ENCODE data around the gene OR1F1.
"Not testable (repeated sequence)": the region's sequence is repeated elsewhere in the genome, so short reads cannot be mapped to it uniquely, and the experiment has no call there.

Gene OR1F1

DNA sequence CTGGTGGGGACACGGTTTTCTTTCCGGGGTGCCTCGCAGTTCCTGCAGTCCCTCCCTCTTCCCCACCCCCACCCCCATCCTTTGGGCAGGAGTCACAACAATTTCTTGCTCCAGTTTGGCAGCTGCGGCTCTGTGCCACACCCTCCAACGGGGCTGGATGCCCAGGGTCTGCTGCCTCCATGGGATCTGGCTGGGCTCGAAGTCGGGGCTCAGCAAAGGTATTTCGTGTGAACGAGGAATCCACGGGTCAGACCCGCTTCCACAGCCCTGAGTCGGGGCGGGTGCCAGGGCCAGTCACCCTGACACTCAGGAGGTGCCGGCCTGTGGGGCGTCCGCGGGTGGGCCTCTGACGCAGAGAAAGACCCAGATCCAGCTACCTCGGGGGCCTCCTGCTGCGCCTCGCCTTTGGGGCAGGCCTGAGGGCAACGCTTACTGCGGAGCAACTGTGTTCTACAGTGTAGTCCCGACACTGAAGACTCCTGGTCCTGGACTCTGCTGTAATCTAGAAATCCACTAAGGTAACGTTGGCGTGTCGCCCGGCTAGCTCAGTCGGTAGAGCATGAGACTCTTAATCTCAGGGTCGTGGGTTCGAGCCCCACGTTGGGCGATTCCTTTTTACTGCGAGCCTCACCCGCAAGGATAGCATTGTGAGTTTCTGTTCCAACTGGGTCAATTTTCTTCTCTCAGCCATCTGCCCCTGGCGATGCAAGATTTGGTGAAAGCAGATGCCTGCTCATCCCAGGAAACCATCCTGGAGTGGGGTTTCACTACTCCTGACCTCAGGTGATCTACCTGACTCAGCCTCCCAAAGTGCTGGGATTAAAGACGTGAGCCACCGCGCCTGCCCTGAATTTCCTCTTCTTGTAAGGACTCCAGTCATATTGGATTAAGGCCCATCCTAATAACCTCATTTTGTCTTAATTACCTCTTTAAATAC is 12.6 kb upstream of the OR1F1 start:
- DNase-seq = no peak

DNA sequence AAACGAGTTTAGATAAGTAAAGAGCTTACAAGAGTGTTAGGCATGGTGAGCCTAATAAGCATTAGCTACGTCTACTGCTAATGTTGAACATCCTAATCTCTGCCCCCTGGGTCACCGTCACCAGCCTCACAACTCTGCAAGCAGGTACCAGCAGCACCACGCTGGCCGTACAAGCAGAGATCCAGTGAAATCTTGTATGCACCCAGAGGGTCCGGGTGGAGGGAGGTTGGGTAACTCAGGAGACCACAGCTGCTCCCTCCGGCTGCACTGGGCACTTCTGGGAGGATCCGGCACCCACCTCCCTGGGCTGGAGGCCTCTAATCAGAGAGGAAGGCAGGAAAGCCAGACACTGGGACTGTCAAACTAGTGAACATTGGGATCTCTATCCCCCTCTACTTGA is 8.4 kb upstream of the OR1F1 start:
- DNase-seq = no peak

DNA sequence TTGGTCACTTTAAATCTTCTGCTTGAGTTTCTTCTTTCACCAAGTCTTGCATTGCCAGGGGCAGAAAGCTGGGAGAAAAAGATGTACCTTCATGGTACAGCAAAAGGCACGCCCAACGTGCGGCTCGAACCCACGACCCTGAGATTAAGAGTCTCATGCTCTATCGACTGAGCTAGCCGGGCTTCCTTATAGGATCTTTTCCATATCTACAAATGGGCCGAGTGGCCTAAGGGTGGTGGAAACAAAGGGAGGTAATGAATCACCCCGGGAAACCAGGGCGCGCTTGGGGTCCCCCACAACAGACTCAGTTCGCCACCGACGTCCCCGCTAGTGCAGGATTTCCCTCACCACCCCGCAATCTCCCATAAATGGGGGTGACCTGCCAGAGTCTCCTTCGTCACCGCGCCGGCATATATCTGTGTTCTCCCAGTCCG is 7.5 kb upstream of the OR1F1 start:
- no peak for DNase-seq

DNA sequence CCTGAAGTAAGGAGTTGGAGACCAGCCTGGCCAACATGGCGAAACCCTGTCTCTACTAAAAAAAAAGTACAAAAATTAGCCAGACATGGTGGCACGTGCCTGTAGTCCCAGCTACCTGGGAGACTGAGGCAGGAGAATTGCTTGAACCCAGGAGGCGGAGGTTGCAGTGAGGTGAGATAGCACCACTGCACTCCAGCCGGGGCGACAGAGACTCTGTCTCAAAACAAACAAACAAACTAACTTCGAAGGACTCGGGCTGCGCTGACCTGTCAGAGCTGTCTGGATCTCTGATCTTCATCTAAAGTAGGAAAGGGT is 5.8 kb upstream of the OR1F1 start:
- not testable (repeated sequence) for DNase-seq

DNA sequence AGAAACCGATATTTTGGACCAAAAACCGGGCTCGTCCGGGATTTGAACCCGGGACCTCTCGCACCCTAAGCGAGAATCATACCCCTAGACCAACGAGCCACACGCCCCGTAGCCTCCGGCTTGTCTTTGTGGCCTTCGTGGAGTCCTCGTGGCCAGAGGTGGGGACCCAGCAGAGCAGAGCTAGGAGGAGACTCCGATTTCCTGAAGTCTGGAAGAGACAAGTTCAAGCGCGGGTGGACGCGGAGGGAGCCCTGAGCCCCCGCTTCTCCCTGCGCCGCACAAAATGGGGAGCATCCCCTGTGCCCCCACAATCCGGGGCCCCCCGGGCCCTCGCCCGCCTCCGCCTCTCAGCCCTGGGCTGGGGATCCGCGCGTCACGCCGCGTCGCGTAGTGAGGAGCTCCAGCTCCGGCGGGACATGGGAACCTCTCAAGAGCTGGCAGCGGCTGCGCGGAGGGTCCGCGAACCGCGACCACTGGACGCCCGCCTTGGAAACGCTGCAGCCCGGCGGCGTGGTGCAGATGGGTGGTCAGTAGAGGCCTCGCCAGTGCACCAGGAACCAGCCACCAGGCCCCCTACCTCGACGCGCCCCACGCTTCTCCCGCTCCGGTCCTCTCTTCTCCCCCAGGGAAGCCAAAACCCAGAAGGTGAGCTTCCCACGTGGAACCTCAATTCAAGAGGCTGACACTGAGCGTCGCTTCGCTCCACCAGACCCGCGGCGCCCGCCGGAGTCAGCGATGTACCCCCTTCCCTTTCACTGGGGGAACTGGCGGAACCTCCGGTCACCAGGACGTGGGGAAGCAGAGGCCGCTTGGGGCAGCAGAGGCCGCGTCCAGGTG is 5.2 kb upstream of the OR1F1 start:
- no peak for DNase-seq

DNA sequence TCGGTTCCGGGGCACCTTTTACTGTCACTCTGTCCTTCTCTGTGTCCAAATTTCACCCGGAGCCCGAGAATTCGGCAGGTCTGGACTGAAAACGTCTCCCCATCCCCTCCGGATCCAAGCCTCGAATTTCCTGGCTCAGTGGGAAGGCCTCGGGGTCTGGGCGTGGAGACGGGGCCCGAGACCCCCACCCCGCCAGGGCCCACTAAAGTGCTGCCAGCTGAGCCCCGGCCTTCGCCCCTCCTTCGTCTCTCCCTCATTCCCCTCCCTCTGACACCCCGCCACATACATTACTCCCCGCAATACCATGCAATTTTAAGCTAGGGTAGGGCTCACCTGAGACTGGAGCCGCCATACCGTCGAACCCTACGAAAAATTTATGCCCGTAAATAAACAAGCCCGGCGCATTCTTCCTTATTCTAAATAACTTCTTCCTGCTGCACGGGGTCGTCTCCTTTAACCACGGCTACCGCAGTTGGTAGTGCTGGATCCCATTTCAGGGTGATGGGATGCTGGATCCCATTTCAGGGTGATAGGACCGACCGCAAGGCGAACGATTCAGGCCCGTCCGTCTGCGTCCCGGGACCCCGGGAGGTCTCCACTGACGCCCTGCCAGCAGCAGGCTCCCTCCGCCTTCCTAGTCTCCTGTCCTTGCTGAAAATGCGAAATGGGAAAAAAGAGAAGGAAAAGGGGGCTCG is 4.4 kb upstream of the OR1F1 start:
- no peak for DNase-seq

DNA sequence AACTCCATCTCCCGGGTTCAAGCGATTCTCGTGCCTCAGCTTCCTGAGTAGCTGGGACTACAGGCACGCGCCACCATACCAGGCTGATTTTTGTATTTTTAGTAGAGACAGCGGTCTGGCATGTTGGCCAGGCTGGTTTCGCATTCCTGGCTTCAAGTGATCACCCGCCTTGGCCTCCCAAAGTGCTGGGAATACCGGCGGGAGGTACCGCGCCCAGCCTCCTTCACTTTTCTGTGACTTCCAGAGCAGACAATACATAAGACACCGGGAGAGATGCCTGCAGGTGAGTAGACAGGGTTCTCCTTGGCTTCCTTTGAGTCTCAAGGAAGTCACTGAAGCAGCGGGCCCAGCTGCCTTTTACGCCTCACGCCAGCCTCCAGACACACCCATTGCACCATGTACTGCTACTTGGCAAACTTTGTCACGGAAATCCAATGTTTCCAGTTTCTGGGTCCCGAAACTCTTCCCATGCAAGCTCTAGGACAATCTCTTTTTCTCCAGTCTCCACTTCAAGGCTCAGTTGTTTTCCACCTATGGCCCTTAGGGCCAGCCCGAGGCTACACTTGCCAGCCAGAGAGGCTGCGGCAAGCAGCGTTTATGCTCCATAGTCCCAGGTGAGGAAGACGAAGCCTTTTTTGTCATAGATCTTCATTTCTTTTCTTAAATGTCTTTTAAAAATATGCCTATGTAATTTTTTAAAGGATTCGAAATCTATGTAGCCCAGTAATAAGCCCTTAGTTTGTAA is 886 bp upstream of the OR1F1 start:
- no peak for DNase-seq

DNA sequence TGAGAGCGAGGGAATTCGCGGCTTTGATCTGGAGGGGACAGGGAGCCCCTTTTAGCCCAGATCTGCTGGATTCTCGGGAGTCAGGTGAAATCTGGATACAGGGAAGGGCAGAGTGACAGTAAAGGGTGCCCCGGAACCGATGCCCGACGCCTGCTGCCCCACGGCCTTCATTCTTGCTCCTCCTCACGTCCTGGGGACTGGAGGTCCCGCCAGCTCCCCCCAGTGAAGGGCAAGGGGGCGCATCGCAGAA is 596 bp downstream of the OR1F1 start:
- no peak for DNase-seq

DNA sequence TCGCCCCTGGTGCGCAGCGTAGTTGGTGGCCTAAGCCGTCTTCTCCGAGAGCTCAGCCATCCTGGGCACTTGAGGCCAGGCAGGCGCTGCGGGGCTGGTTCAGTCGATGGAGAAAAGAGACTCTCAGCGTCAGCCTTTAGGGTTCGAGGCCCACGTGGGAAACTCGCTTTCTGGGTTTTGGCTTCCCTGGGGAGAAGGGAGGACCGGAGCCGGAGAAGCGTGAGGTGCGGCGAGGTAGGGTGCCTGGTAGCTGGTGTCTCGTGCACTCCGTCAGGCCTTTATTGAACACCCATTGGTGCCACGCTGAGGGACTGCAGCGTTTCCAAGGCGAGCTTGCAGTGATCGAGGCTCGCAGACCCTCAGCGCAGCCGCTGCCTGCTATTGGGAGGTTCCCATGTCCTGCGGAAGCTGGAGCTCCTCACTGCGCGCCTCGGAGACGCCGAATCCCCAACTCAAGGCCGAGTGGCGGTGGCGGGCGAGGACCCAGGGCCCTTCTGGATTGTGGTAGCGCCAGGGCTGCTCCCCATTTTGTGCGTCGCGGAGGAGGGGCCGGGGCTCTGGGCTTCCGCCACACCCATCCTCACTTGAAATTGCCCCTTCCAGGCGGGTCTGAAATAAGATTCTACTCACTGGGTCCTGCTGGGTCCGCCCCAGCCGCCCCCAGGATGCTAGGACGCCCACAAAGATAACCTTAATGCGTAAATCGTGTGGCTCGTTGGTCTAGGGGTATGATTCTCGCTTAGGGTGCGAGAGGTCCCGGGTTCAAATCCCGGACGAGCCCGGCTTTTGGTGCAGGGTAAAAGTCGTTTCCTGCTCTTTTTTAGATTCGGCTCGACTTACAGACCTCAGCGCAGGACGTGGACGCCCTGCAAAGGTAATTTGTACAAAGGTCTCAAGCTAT is 1.2 kb downstream of the OR1F1 start:
- DNase-seq = no peak

DNA sequence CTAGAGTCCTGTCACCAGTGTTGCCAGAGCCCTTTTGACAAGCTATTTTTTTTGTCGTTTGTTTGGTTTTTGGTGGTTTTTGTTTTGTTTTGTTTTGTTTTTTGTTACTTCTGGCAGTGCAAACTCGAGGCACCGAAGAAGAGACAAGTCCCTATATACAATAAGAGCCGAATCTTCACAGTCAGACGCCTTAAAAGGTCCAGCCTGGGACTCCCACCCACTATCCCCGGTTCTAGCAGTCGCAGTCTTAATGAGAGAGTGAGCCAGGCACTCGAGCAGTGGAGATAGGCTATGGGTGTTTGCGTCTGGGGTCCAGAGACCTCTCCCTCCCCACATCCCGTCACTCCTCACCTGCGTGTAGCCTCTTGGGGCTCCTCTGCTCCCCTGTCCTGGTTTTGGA is 1.9 kb downstream of the OR1F1 start:
- DNase-seq = no peak

DNA sequence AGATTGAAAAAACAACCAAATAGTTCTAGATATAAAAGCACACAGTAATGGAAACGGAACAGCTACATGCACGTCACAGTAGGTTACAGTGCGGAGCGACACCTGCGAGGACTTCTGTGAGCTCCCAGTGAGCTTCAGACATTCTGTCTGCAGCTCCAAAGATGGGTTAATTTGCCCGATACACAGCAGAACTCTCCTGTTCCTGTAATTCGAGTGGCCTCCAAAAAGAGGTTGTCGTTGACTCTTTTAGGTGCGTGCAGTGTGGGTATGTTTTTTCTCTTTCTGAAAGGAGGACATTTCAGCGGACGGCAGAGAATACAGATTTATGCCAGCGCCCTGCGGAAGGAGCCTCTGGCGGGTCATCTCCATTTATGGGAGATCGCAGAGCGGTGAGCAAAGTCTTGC is 2.9 kb downstream of the OR1F1 start:
- no peak for DNase-seq

DNA sequence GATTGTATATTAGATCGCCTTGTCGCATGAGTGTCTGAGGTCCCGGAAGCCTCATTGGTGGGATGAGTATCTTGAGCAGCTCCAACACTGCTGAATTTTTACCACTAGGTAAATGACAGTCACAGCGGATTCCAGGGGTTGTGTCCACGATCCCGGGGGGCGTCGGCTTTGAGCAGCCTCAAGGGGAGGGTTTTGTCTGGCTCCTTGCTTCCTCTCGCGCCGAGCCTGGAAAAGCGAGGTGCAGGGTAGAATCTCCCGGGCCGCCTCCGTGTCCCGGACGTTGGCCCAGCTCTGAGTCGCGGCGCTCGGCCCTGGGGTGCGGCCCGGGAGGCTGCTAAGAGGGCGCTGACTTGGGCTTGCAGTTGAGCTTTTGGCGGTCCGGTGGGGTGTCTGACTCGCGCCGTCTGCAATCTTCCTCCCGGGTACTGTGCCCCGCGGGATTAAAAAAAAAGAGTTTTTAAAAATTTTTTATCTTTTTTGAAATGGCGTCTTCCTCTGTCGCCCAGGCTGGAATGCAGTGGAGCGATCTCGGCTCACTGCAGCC is 4.5 kb downstream of the OR1F1 start:
- no peak for DNase-seq

DNA sequence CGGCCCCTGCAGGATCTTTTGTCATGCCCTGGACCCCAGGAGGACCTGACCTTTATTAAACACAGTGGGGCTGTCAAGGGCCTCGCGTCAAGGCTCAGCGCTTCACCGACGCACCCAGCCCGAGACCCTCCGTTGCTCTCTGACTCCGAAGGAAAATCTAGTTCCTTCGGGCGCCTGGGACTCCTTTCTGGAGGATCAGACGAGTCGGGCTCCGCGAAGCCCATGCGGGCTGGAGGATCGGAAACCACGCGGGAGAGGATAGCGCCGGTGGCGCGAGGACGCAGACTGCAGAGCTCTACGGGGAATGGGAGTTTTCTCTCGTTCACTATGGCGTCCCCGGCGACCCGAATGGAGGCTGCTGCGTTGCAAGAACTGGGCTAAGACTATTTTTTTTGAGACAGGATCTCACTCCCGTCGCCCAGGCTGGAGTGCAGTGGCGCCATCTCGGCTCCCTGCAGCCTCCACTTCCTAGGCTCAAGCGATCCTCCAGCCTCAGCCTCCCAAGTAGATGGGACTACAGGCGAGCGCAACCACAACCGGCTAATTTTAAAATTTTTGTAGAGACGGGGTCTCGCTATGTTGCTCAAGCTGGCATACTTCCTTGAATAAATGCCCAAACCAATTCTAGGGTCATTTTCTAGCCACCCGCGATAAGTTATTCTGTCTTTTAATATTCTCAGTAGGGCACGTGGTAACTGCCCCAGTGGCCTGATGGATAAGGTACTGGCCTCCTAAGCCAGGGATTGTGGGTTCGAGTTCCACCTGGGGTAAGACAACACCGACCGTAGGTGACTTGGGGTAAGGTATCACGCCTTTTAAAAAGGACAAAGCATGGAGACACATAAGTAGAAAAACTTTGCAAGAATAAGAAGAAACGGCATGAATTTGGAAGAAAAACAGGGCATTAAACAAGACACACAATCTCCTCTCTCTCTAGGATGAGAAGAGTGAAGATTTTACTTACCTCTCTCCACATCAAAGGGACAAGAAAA is 5.5 kb downstream of the OR1F1 start:
- DNase-seq = no peak

DNA sequence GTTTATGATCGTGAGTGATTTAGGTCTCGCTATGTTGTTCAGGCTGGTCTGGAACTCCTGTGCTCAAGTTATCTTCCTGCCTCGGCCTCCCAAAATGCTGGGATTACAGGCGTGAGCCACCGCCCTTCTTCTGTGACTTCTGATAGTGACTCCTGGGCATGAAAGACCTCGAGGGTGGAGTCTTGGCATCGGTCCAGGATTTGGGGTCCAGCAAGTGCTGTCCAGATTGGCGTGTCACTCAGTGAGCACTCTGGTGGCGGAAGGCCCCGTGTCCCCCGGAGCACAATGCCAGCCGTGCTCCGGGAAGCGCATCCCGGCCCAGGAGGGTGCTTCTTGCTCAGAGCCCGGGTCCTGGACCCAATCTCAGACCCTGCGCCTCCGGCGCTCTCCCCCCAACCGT is 6.8 kb downstream of the OR1F1 start:
- DNase-seq = no peak

DNA sequence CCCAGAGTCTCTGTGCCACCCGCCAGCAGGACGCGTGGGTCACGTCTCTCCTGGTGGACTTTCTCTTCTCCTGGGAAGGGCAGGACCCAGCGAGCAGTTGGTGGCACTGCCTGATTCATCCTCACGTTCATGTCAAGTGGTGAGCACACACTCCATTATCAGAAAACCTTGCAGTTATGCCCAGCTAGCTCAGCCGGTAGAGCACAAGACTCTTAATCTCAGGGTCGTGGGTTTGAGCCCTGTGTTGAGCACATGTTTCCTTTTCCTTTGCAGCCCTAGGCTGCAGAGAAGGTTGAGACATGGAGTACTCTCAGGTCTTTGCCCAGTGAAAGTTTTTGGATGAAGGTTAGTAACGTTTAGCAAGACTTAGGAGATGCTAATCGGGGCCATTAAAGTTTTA is 8.0 kb downstream of the OR1F1 start:
- DNase-seq = no peak

DNA sequence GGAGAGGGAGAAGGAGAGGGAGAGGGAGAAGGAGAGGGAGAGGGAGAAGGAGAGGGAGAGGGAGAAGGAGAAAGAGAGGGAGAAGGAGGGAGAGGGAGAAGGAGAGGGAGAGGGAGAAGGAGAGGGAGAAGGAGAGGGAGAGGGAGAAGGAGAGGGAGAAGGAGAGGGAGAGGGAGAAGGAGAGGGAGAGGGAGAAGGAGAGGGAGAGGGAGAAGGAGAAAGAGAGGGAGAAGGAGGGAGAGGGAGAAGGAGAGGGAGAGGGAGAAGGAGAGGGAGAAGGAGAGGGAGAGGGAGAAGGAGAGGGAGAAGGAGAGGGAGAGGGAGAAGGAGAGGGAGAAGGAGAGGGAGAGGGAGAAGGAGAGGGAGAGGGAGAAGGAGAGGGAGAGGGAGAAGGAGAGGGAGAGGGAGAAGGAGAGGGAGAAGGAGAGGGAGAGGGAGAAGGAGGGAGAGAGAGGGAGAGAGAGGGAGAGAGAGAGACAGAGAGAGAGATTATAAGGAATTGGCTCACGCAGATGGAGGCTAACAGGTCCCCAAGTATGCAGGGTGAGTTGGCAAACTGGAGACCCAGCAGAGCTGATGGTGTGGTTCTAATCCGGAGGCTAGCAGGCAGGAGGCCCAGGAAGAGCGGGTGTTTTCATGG is 9.8 kb downstream of the OR1F1 start:
- DNase-seq = not testable (repeated sequence)

DNA sequence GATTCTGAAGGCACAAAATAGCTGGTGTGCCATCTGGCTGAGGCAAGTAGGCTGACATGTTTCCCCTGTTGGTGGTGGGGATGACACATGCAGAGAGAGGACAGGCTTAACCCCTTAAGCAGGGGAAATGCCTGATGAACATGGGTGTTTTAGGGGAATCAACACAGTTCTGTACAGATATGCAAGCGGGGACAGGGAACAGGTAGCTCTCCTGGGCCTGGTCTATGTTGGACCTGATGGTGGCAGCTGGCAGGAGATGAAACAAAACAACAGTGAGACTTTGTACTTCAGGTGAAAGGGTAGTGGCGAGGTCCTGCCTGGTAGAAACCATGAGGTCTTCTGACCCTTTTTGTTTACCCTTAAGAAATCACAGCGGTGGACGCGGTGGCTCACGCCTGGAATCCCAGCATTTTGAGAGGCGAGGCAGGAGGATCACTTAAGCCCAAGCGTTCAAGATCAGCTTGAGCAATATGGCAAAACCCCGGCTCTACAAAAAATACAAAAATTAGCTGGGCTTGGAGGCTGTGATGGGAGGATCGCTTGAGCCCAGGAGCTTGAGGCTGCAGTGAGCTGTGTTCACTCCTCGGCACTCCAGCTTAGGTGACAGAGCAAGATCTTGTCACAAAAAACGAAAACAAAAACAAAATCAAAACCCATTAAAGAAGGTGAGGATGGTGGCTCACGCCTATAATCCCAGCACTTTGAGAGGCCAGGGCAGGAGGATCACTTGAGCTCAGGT is 10.5 kb downstream of the OR1F1 start:
- no peak for DNase-seq

DNA sequence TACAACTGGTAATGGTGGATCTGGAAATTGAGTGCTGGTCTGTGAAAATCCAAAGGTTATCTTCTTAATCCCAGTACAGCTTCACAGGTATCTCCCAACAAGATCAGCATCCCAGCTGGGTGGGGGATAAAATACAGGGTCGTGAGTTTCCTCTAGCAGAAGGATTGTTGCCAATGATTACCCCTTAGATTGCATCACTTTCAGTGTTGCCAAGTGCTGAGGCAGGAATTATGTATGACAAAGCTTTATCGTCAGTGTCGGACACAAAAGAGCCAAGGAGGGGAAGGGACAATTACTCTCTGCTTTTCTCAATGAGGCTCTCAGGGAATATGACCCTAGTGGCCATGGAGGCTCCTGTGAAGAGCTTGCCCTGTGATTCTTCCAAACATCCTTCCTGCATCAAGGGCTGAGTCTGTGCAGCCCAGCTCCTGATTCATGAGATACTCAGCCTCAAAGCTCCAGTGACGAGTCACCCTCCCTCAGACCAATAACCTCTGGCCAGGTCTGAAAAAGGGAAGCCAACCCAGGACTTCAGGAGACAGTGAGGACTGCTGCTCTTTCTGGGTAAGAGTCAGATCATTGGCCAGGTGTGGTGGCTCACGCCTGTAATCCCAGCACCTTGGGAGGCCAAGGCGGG is 15.0 kb downstream of the OR1F1 start:
- DNase-seq = no peak

DNA sequence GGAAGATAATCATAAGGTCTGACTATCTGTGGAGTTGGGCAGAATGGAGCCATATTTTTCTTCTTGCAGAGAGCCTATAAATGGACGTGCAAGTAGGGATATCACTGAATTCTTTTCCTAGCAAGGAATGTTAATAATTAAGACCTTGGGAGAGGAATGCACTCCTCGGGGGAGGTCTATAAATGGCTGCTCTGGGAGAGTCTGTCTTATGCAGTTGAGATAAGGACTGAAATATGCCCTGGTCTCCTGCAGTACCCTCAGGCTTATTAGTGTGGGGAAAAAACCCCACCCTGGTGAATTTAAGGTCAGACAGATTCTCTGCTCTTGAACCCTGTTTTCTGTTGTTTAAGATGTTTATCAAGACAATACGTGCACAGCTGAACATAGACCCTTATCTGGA is 17.9 kb downstream of the OR1F1 start:
- DNase-seq = not testable (repeated sequence)
